ENCODE results near the gene DHX57.

- TF ChIP-seq POLR2A (IDR thresholded peaks at IDR 0.05; ENCODE audit: low read length) (no peak), GATA1 (IDR thresholded peaks at IDR 0.05; ENCODE audit: low read depth, low read length) (no peak)
Measured at GRCh38 chr2:38791744-38792143, 84.0 kb downstream of the DHX57 start.
